ENCODE data around the gene CDK2AP2.

GRCh38 chr11:67486481-67487195 is 21.3 kb downstream of the CDK2AP2 start:
- TF ChIP-seq HNRNPUL1 (IDR thresholded peaks at IDR 0.05; ENCODE audit: low read length) (no peak), FOXO4 (CRISPR knock-in tag; IDR thresholded peaks at IDR 0.05) (no peak), CEBPG (CRISPR knock-in tag; IDR thresholded peaks at IDR 0.05) (no peak), CEBPG (tag; conservative IDR thresholded peaks at IDR 0.05 in 1 of 2, IDR thresholded peaks at IDR 0.05 in 1 of 2) (no peak), CHD1 (IDR thresholded peaks at IDR 0.05; ENCODE audit: low read length) (no peak), CREB1 (IDR thresholded peaks at IDR 0.05) (no peak), CREB1 (CRISPR knock-in tag; IDR thresholded peaks at IDR 0.05) (no peak), CHD2 (IDR thresholded peaks at IDR 0.05; ENCODE audit: low read depth, low read length) (no peak), USF1 (CRISPR knock-in tag; IDR thresholded peaks at IDR 0.05) (no peak), ZZZ3 (IDR thresholded peaks at IDR 0.05) (no peak)
- TF ChIP-seq, protein P1, sequence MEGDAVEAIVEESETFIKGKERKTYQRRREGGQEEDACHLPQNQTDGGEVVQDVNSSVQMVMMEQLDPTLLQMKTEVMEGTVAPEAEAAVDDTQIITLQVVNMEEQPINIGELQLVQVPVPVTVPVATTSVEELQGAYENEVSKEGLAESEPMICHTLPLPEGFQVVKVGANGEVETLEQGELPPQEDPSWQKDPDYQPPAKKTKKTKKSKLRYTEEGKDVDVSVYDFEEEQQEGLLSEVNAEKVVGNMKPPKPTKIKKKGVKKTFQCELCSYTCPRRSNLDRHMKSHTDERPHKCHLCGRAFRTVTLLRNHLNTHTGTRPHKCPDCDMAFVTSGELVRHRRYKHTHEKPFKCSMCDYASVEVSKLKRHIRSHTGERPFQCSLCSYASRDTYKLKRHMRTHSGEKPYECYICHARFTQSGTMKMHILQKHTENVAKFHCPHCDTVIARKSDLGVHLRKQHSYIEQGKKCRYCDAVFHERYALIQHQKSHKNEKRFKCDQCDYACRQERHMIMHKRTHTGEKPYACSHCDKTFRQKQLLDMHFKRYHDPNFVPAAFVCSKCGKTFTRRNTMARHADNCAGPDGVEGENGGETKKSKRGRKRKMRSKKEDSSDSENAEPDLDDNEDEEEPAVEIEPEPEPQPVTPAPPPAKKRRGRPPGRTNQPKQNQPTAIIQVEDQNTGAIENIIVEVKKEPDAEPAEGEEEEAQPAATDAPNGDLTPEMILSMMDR (IDR thresholded peaks at IDR 0.05 in 2 of 3, conservative IDR thresholded peaks at IDR 0.05 in 1 of 3; ENCODE audit: insufficient read depth in 2 of 3, low read depth in 1 of 3, low read length in 3 of 3), result no peak
